GM23338 (cell line): Measurements from ENCODE around the gene TMEM138. TPM values are rescaled to one million over a fixed set of nuclear protein-coding genes. Genes with fewer than 3 reads are reported as not detected.

Experiments used
- ATAC-seq: fragments of 200-7000 bp; cut with Tn5 transposase; 3 replicates; pipeline ENCODE4 v1.9.1; 2020
- DNase-seq: peaks from one replicate; pipeline ENCODE4 v3.0.0-alpha.2; 2015; ENCODE audit warnings: low spot score
- H2AFZ ChIP-seq: fragments of 200-600 bp; sonication (generic); 2 replicates; pipeline ENCODE4 v1.8.0; 2016; ENCODE audit warnings: antibody characterized with exemption, mild to moderate bottlenecking, moderate library complexity
- H3F3A ChIP-seq: fragments of 200-600 bp; sonication (generic); replicated peaks from 2 replicates; pipeline ENCODE4 v1.8.0; 2017; ENCODE audit warnings: antibody characterized with exemption, mixed run types, low read depth
- H3K27ac ChIP-seq: fragments of 200-600 bp; sonication (generic); 2 replicates; pipeline ENCODE4 v1.6.1; 2016; ENCODE audit warnings: low read depth
- H3K27me3 ChIP-seq: fragments of 200-600 bp; sonication (generic); 2 replicates; pipeline ENCODE4 v1.8.0; 2016; ENCODE audit warnings: mild to moderate bottlenecking, mixed run types, moderate library complexity; ENCODE audit not compliant: insufficient read depth
- H3K36me3 ChIP-seq: fragments of 200-600 bp; sonication (generic); 2 replicates; pipeline ENCODE4 v1.8.0; 2016; ENCODE audit warnings: mild to moderate bottlenecking; ENCODE audit not compliant: insufficient read depth
- H3K4me1 ChIP-seq: fragments of 200-600 bp; sonication (generic); 2 replicates; pipeline ENCODE4 v1.8.0; 2016; ENCODE audit warnings: mild to moderate bottlenecking, moderate library complexity; ENCODE audit not compliant: insufficient read depth
- H3K4me2 ChIP-seq: fragments of 200-600 bp; sonication (generic); 2 replicates; pipeline ENCODE4 v1.7.1; 2017; ENCODE audit warnings: mixed run types
- H3K4me3 ChIP-seq: fragments of 200-600 bp; sonication (generic); 2 replicates; pipeline ENCODE4 v1.6.1; 2016; ENCODE audit warnings: mixed run types
- H3K79me2 ChIP-seq: fragments of 200-600 bp; sonication (generic); replicated peaks from 2 replicates; pipeline ENCODE4 v1.8.0; 2017; ENCODE audit warnings: mild to moderate bottlenecking; ENCODE audit not compliant: insufficient read depth
- H3K9me2 ChIP-seq: fragments of 200-600 bp; sonication (generic); 2 replicates; pipeline ENCODE4 v1.8.0; 2017; ENCODE audit not compliant: insufficient read depth
- H4K20me1 ChIP-seq: fragments of 200-600 bp; sonication (generic); replicated peaks from 2 replicates; pipeline ENCODE4 v1.8.0; 2017; ENCODE audit warnings: mild to moderate bottlenecking; ENCODE audit not compliant: insufficient read depth
- H3K27ac Mint-ChIP-seq: 2 replicates; pipeline ENCODE4 v1.8.0; 2020; ENCODE audit warnings: inconsistent platforms, mild to moderate bottlenecking, moderate library complexity, mixed read lengths
- H3K27me3 Mint-ChIP-seq: 3 replicates; pipeline ENCODE4 v1.8.0; 2022; ENCODE audit warnings: low read depth, mild to moderate bottlenecking, moderate library complexity, mixed read lengths, inconsistent platforms; ENCODE audit not compliant: insufficient read depth, poor library complexity
- H3K36me3 Mint-ChIP-seq: 3 replicates; pipeline ENCODE4 v1.8.0; 2021; ENCODE audit warnings: low read depth, mild to moderate bottlenecking, inconsistent platforms, moderate library complexity, mixed read lengths
- H3K4me1 Mint-ChIP-seq: 3 replicates; pipeline ENCODE4 v1.8.0; 2020; ENCODE audit warnings: mild to moderate bottlenecking, inconsistent platforms, mixed read lengths
- H3K4me3 Mint-ChIP-seq: 3 replicates; pipeline ENCODE4 v1.8.0; 2021; ENCODE audit warnings: moderate library complexity, mild to moderate bottlenecking, inconsistent platforms, mixed read lengths
- H3K9me3 Mint-ChIP-seq: 3 replicates; pipeline ENCODE4 v1.8.0; 2020; ENCODE audit warnings: moderate library complexity, mild to moderate bottlenecking, inconsistent platforms, mixed read lengths
- CREB1 ChIP-seq: fragments of 250-450 bp; sonication (Bioruptor Pico); IDR thresholded peaks from 2 replicates; pipeline ENCODE4 v1.5.0; 2020; ENCODE audit warnings: low read depth, mild to moderate bottlenecking, moderate library complexity
- EZH2 ChIP-seq: fragments of 200-600 bp; sonication (generic); IDR thresholded peaks from one replicate; pipeline ENCODE4 v1.8.0; 2017; ENCODE audit warnings: antibody characterized with exemption, mild to moderate bottlenecking, low read depth; ENCODE audit not compliant: unreplicated experiment
- EZH2phosphoT487 ChIP-seq: fragments of 200-600 bp; sonication (generic); IDR thresholded peaks from one replicate; pipeline ENCODE4 v1.8.1; 2018; ENCODE audit warnings: antibody characterized with exemption; ENCODE audit not compliant: unreplicated experiment
- JUNB ChIP-seq: IDR thresholded peaks from one replicate; pipeline ENCODE4 v1.6.1; 2016; ENCODE audit warnings: antibody characterized with exemption; ENCODE audit not compliant: unreplicated experiment
- NANOG ChIP-seq: IDR thresholded peaks from 2 replicates; pipeline ENCODE4 v1.6.1; 2016; ENCODE audit warnings: antibody characterized with exemption, borderline replicate concordance
- POLR2AphosphoS5 ChIP-seq: IDR thresholded peaks from 2 replicates; pipeline ENCODE4 v1.6.1; 2016; ENCODE audit warnings: antibody characterized with exemption, low read depth
- STAT1 ChIP-seq: IDR thresholded peaks from one replicate; pipeline ENCODE4 v1.6.1; 2016; ENCODE audit warnings: antibody characterized with exemption; ENCODE audit not compliant: unreplicated experiment
- ZNF114 ChIP-seq: fragments of 250-450 bp; sonication (Bioruptor Pico); IDR thresholded peaks from 2 replicates; pipeline ENCODE4 v1.5.0; 2020; ENCODE audit warnings: mild to moderate bottlenecking, moderate library complexity
- ZNF331 ChIP-seq: fragments of 250-450 bp; sonication (Bioruptor Pico); IDR thresholded peaks from 2 replicates; pipeline ENCODE4 v1.5.0; 2020; ENCODE audit warnings: low read depth, mild to moderate bottlenecking, moderate library complexity
- polyA plus RNA-seq: library from polyadenylated mRNA; unstranded; fragments of >200 nt; fragmentation: Nextera tagmentation; extraction: Ambion mirVana; gene quantifications from 2 replicates; pipeline ENCODE4 v1.2.1, GENCODE V29; 2016
- total RNA-seq: library from RNA; depleted of rRNA; stranded (reverse); fragments of >200 nt; shearing (Covaris generic); gene quantifications from 2 replicates; pipeline ENCODE4 v1.2.3, GENCODE V29; 2014
- TF ChIP-seq, protein P1 (sequence below): fragments of 250-450 bp; sonication (Bioruptor Pico); IDR thresholded peaks from 2 replicates; pipeline ENCODE4 v1.5.0; 2020; ENCODE audit warnings: mild to moderate bottlenecking, moderate library complexity
- TF ChIP-seq, protein P2 (sequence below): IDR thresholded peaks from one replicate; pipeline ENCODE4 v1.6.1; 2018; ENCODE audit warnings: antibody characterized with exemption; ENCODE audit not compliant: unreplicated experiment
- TF ChIP-seq, protein P3 (sequence below), 2 experiments: fragments of 200-600 bp in 1 of 2; sonication (generic) in 1 of 2; conservative IDR thresholded peaks; 2 replicates each; pipeline versions ENCODE4 v1.5.1 to v1.6.1; 2016 to 2017; ENCODE audit warnings: antibody characterized with exemption in 2 of 2, low read depth in 2 of 2, mild to moderate bottlenecking in 2 of 2, moderate library complexity in 1 of 2
- TF ChIP-seq, protein P4 (sequence below): IDR thresholded peaks from 2 replicates; pipeline ENCODE4 v1.6.1; 2016; ENCODE audit warnings: antibody characterized with exemption

The TMEM138 gene
- total and polyA plus RNA-seq, 2 experiments from 2014 or later = 30.2 to 32.1 TPM

DNA sequence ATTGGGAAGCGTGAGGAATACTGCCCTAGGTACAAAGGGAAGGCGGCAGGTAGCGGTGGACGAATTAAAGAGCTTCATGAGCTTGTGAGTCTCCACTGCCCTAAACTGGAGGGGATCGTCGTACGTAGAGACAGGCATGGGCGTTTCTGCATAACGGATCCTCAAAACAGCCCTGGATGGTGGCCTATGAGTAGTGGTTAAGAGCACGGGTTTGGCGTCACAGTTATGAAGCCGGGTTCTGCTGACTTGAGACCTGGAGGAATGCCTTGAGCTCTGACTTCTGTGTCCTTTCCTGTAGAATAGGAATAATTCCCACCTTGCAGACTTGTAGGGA is 335 bp downstream of the TMEM138 start:
- H3K27ac Mint-ChIP-seq = peak overlapping the region; percentile 98

More for the DNA sequence above, 335 bp downstream of the TMEM138 start:
- ATAC-seq (peak; percentile 6), DNase-seq (peak; percentile 48)
- no peaks in the 10 kb centered on the region for H3K9me2 ChIP-seq
- Mint-ChIP-seq H3K27me3 (peaks cover 8% of the 10 kb centered on the region), H3K36me3 (peaks cover 44% of the 10 kb centered on the region), H3K9me3 (no peaks in the 10 kb centered on the region), H3K4me3 (peak overlapping the region; percentile 99), H3K4me1 (peaks cover 17% of the 10 kb centered on the region)
- H3K4me1 ChIP-seq = peaks cover 11% of the 10 kb centered on the region
- H3K27me3 ChIP-seq = no peaks in the 10 kb centered on the region
- H2AFZ ChIP-seq = peak overlapping the region; percentile 97
- peaks cover 9% of the 10 kb centered on the region; the same call in 1 of the 2 replicates for H4K20me1 ChIP-seq
- peaks cover 10% of the 10 kb centered on the region; the same call in 1 of the 2 replicates for H3F3A ChIP-seq
- peak overlapping the region; percentile 97 for H3K4me2 ChIP-seq
- H3K79me2 ChIP-seq = peaks cover 36% of the 10 kb centered on the region
- TF ChIP-seq JUNB (no peak), ZNF331 (CRISPR knock-in tag) (no peak), CREB1 (CRISPR knock-in tag) (no peak), ZNF114 (no peak), NANOG (no peak), EZH2 (no peak), STAT1 (no peak), POLR2AphosphoS5 (no peak), EZH2phosphoT487 (no peak)
- TF ChIP-seq, protein P1, sequence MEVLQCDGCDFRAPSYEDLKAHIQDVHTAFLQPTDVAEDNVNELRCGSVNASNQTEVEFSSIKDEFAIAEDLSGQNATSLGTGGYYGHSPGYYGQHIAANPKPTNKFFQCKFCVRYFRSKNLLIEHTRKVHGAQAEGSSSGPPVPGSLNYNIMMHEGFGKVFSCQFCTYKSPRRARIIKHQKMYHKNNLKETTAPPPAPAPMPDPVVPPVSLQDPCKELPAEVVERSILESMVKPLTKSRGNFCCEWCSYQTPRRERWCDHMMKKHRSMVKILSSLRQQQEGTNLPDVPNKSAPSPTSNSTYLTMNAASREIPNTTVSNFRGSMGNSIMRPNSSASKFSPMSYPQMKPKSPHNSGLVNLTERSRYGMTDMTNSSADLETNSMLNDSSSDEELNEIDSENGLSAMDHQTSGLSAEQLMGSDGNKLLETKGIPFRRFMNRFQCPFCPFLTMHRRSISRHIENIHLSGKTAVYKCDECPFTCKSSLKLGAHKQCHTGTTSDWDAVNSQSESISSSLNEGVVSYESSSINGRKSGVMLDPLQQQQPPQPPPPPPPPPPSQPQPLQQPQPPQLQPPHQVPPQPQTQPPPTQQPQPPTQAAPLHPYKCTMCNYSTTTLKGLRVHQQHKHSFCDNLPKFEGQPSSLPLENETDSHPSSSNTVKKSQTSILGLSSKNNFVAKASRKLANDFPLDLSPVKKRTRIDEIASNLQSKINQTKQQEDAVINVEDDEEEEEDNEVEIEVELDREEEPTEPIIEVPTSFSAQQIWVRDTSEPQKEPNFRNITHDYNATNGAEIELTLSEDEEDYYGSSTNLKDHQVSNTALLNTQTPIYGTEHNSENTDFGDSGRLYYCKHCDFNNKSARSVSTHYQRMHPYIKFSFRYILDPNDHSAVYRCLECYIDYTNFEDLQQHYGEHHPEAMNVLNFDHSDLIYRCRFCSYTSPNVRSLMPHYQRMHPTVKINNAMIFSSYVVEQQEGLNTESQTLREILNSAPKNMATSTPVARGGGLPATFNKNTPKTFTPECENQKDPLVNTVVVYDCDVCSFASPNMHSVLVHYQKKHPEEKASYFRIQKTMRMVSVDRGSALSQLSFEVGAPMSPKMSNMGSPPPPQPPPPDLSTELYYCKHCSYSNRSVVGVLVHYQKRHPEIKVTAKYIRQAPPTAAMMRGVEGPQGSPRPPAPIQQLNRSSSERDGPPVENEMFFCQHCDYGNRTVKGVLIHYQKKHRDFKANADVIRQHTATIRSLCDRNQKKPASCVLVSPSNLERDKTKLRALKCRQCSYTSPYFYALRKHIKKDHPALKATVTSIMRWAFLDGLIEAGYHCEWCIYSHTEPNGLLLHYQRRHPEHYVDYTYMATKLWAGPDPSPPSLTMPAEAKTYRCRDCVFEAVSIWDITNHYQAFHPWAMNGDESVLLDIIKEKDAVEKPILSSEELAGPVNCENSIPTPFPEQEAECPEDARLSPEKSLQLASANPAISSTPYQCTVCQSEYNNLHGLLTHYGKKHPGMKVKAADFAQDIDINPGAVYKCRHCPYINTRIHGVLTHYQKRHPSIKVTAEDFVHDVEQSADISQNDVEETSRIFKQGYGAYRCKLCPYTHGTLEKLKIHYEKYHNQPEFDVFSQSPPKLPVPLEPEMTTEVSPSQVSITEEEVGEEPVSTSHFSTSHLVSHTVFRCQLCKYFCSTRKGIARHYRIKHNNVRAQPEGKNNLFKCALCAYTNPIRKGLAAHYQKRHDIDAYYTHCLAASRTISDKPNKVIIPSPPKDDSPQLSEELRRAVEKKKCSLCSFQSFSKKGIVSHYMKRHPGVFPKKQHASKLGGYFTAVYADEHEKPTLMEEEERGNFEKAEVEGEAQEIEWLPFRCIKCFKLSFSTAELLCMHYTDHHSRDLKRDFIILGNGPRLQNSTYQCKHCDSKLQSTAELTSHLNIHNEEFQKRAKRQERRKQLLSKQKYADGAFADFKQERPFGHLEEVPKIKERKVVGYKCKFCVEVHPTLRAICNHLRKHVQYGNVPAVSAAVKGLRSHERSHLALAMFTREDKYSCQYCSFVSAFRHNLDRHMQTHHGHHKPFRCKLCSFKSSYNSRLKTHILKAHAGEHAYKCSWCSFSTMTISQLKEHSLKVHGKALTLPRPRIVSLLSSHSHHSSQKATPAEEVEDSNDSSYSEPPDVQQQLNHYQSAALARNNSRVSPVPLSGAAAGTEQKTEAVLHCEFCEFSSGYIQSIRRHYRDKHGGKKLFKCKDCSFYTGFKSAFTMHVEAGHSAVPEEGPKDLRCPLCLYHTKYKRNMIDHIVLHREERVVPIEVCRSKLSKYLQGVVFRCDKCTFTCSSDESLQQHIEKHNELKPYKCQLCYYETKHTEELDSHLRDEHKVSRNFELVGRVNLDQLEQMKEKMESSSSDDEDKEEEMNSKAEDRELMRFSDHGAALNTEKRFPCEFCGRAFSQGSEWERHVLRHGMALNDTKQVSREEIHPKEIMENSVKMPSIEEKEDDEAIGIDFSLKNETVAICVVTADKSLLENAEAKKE (CRISPR knock-in tag) = no peak
- TF ChIP-seq, protein P2, sequence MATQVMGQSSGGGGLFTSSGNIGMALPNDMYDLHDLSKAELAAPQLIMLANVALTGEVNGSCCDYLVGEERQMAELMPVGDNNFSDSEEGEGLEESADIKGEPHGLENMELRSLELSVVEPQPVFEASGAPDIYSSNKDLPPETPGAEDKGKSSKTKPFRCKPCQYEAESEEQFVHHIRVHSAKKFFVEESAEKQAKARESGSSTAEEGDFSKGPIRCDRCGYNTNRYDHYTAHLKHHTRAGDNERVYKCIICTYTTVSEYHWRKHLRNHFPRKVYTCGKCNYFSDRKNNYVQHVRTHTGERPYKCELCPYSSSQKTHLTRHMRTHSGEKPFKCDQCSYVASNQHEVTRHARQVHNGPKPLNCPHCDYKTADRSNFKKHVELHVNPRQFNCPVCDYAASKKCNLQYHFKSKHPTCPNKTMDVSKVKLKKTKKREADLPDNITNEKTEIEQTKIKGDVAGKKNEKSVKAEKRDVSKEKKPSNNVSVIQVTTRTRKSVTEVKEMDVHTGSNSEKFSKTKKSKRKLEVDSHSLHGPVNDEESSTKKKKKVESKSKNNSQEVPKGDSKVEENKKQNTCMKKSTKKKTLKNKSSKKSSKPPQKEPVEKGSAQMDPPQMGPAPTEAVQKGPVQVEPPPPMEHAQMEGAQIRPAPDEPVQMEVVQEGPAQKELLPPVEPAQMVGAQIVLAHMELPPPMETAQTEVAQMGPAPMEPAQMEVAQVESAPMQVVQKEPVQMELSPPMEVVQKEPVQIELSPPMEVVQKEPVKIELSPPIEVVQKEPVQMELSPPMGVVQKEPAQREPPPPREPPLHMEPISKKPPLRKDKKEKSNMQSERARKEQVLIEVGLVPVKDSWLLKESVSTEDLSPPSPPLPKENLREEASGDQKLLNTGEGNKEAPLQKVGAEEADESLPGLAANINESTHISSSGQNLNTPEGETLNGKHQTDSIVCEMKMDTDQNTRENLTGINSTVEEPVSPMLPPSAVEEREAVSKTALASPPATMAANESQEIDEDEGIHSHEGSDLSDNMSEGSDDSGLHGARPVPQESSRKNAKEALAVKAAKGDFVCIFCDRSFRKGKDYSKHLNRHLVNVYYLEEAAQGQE = no peak
- TF ChIP-seq, protein P3, sequence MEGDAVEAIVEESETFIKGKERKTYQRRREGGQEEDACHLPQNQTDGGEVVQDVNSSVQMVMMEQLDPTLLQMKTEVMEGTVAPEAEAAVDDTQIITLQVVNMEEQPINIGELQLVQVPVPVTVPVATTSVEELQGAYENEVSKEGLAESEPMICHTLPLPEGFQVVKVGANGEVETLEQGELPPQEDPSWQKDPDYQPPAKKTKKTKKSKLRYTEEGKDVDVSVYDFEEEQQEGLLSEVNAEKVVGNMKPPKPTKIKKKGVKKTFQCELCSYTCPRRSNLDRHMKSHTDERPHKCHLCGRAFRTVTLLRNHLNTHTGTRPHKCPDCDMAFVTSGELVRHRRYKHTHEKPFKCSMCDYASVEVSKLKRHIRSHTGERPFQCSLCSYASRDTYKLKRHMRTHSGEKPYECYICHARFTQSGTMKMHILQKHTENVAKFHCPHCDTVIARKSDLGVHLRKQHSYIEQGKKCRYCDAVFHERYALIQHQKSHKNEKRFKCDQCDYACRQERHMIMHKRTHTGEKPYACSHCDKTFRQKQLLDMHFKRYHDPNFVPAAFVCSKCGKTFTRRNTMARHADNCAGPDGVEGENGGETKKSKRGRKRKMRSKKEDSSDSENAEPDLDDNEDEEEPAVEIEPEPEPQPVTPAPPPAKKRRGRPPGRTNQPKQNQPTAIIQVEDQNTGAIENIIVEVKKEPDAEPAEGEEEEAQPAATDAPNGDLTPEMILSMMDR (conservative IDR thresholded peaks at IDR 0.05; ENCODE audit: low read depth in 2 of 2) = no peak
- TF ChIP-seq, protein P4, sequence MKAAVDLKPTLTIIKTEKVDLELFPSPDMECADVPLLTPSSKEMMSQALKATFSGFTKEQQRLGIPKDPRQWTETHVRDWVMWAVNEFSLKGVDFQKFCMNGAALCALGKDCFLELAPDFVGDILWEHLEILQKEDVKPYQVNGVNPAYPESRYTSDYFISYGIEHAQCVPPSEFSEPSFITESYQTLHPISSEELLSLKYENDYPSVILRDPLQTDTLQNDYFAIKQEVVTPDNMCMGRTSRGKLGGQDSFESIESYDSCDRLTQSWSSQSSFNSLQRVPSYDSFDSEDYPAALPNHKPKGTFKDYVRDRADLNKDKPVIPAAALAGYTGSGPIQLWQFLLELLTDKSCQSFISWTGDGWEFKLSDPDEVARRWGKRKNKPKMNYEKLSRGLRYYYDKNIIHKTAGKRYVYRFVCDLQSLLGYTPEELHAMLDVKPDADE = no peak
- H3K27ac ChIP-seq = peak overlapping the region; percentile 100
- H3K4me3 ChIP-seq = peak overlapping the region; percentile 86
- H3K36me3 ChIP-seq = peaks cover 27% of the 10 kb centered on the region
